NCI-H69 (cell line): ENCODE results near the gene LRRC8D.

Source experiments
- DNase-seq: peaks from one replicate; lab custom pipeline; 2025; lab: John Stamatoyannopoulos, UW

Gene LRRC8D

DNA sequence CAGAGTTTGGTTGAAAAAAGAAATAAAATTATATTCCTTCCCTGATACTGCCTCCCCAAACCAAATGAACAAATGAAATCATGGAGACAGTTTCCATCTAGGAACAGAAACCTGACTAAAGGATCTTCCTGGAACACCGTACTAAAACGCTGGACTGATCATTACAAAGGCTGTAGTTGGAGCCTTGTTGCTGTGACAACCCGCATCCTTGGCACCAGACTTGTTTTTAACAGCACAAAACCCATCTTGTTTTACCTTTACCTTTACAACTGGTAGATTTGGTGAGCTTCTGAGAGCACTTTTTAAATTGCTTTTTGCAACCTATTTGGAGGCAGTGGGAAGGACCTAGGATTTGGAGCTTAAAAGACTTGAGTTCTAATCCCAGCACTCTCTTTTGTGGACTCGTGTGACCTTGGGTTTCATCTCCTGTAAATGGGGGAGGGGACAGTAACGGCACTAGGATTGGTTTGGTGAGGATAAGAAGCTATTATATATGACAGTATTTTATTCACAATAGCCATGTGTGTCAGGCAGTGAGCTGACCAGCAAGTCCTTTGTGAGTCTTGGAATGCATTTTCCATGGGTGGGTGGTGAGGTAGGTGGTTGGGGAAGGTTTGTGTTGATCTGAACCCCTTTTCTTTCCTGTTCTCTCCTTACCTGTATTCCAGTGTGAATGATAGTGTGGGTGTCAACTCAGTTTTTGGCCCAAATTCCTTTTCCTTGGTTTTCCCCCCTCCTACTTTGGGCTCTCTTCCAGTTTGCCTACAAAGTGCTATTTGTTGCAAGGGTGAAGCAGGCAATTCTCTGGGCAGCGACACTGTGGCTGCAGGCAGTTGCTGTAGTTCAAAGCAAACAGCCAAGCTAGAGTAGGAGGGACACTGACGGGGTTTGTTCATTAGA is 12.6 kb downstream of the LRRC8D start:
- no peak for DNase-seq

DNA sequence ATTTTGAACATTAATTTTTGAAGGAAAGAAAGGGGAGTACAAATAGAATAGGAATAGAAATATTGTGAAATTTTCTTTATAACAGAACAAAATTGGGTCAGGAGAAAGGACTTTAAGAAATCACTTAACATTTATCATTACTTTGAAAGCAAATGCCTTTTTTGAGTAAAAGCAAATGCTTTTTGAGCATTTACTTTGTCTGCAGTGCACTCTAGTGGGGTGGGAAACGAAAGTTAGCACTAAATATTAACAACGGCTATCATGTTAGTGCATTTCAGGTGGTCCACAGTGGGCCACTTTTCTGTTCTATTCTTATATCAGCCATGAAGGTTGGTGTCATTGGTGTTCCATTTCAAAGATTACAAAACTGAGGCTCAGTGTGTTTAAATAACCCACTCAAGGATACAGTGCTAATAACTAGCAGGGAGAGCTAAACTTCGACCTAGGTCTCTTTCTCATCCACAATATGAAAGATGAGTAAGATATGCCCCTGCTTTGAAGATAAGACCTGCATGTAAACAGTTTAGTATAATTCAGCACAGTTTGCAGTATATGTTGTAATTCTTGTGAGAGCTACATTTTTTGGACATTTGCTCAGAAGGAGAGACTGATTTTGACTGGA is 13.4 kb downstream of the LRRC8D start:
- no peak for DNase-seq

DNA sequence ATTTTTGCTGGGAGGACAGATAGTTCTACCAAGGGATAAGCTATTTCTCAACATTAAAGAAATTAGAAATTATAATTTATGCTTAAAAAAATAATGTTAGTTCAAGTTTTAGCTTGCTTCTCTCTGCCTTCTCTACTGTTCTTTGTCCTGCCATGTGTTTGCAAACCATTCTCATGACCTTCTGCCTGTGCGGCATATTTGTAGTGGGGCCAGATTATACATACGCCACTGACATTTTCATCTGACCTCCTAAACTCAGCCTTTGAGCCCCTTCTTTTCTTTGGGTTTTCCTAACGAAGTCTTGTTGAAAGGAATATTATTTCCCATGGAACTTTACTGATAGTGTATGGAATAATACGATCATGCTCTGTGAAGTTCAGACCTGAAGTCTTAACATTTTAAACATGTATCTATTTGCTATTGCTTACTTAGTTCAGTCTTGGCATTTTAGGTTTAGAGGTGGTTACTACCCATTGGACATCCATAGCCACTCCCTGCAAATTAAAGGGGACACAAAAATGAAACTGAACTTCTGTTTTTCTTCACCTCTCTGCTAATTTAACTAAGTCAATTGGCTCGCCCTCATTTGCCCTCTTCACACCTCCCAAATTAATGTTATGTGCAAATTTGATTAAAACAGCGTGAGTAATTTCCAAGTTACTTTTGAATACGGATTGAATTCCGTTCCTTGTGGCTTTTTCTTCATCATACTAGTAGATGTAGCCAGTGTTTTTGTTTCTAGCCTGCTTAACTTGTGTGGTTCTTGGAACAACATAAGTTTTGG is 15.6 kb downstream of the LRRC8D start:
- no peak for DNase-seq

- DNase-seq, result no peak
Observed at GRCh38 chr1:89837036-89837481, 16.2 kb downstream of the LRRC8D start.

GRCh38 chr1:89837510-89837909 is 16.7 kb downstream of the LRRC8D start:
- DNase-seq, result no peak

GRCh38 chr1:89839516-89839915 is 18.7 kb downstream of the LRRC8D start:
- no peak for DNase-seq

DNA sequence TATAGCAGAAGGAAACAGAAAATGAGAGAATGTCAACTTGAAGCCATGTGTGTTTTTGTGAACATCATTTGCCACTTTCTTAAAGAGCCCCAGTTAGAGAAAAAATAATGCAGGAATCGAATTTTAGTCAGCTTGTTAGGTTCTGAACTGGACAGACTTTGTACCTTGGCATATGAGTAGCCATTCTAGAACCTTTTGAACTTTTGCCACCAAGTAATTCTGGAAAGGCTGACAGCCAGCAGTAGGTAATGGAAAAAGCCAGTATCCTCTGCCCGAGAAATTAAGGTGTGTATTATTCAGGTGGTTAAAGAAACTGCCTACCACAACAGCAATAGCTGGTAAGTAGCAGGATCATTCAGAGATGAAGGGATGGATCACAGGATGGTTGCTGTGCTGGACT is 20.7 kb downstream of the LRRC8D start:
- DNase-seq, result no peak

- peak; percentile 59 for DNase-seq
Observed at GRCh38 chr1:89842567-89843272, 21.9 kb downstream of the LRRC8D start.

DNA sequence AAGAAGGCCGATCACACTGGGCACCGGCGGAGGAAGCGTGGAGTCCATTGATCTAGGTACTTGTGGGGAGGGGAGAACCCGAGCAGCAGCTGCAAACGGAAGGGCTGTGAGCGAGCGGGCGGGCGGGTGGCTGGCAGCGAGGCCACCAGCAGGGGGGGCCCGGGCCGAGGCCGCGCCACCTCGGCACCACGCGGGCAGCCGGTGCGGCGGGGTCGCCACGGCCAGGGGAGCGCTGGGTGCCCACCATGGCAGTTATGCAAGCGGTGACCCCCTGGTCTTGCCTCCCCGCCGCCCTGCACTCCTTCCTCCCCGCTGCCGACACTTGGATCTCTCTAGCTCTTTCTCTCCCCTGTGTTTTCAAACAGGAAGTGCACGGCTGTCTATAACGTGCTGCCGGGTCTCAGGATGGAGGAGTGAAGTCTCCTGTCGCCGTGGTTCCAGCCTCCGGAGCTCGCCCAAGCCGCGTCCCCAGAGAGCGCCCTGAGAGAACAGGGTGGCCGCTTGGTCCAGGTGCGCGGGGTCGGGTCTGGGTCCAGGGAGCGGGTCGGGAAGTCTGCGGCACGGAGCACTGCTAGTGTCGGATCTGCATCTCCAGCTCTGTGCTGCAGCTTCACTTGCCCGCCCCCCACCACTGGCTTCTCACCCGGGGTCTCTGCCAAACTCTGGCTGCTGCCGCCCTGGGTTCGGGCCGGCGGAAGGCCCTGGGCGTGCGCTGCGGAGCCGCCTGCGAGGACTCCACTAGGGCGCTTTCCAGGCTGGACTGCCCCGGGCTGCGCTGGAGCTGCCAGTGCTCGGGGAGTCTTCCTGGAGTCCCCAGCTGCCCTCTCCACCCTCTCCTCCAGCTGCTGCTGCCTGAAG is 22.7 kb downstream of the LRRC8D start:
- peak; percentile 81 for DNase-seq

DNA sequence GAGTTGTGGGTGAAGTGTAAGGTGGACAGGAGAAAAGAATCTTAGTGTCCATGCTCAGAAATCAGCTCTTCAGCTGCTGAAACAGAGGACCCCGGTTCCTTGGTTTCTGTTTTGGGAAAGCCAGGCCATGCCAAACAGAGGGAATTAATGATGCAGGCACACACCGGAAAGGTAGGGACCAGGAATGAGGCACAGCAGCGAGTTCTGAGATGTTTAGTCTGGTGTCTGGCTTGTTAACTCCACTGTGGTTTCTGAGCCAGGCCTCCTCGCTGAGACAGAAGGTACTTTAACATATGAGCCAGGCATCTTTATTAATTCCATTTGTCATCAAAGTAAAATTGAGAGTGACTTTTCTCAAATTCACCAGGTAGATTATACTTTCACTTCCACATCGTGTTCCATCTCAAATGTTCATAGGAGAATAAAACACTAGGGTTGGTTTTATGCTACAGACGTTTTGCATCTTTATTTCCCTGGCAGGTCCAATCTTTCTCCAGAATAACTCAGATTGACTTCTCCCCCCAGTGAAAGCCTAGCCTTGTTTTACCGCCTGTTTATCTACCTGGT is 23.5 kb downstream of the LRRC8D start:
- DNase-seq, result no peak

DNA sequence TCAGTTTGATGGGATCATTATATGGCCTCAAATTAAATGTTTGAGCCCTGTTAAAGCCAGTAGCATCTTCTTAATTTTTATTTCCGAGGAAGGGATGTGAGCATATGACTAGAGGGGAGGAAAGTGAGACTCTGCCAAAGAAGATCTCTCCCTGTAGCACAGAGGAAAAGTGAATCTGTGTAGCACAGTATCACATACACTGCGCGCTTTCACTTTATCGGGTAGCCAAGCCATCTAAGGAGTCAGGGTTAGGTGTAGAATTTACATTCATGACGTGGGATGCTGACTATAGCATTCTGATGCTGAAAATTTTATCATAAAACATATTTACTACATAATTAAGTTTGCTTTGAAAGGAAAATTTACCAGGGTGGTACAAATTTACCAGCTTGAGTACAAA is 24.0 kb downstream of the LRRC8D start:
- DNase-seq, result no peak

DNA sequence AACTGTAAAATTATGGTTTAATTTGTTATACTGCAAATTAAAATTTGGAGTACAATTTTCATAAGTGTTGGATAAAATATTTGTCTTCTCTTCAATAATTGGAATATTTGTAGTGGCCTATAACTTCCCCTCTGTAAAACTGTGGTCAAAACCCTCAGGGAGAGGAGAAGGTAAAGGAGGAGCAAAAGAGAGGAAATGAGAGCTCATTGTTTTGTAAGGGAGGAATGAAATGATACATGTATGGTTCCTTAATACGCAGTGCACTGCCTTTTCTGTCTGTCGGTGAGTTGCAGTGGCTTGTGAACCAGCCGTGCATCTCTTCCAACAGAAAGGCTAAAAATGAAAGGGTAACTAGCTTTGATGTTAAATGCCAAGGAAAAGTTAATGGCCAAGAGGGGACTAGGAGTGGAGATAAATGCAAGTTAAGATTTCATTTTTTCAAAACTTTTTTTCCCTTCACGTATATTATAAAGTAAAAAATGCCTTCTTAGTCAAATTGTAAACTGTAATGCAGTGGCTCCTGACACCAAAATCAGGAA is 26.4 kb downstream of the LRRC8D start:
- no peak for DNase-seq

DNA sequence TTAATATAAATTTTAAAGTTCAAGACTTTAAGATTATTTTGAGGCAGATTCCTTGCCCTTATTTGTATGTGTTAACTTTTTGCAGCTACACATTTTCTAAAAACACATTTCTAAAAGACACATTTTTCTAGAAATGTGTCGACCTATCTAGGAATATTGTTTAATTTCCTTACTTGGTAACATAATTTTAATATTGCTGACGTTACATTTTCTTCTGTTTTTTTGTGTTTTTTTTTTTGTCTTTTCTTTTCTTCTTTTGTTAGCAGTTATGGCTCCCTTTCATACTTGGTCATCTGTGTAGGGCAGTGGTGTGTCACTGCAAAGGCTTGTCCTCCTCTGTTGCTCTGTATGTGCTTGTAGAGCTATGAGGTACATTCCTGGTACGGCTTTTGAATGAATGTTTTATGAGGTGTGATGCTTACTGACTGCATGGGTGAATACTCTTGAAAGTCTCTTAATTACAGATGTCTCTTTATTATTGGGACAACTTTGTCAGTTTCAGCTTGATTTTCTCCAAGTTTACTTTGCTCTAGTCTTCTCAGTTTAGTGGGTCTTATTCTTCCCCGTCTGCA is 30.1 kb downstream of the LRRC8D start:
- peak; percentile 3 for DNase-seq

GRCh38 chr1:89854140-89854539 is 33.3 kb downstream of the LRRC8D start:
- DNase-seq, result no peak

DNA sequence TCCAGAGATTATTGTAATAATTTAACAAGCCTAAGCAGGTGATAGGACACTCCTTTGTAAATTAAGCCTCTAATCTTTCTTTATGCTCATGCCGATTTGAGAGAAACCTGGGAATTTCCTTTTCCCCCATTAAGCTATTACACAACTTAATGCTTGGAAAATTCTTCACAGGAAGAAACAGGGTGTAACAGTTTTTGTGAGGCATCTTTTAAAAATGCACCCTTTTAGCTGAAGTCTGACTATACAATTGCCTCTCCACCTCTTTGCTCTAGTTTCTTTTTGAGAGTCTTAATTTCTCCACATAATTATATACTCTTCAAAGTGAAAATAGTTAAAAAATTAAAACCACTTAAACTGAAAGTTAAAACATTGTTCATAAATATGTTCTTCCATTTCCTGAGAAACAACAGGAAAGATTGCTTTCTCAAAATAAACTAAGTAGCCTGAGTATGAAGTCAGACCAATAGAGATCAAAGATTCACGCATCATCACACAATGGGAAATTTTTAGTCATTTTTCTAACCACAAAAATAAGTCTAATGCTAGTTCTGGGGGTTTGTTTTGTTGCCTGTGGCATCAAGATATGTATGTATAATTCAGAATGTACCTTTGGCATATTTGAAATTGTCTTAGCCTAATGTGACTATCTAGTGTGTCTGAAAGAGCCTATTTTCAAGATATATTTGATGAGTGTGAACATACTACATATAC is 34.7 kb downstream of the LRRC8D start:
- DNase-seq, result no peak

DNA sequence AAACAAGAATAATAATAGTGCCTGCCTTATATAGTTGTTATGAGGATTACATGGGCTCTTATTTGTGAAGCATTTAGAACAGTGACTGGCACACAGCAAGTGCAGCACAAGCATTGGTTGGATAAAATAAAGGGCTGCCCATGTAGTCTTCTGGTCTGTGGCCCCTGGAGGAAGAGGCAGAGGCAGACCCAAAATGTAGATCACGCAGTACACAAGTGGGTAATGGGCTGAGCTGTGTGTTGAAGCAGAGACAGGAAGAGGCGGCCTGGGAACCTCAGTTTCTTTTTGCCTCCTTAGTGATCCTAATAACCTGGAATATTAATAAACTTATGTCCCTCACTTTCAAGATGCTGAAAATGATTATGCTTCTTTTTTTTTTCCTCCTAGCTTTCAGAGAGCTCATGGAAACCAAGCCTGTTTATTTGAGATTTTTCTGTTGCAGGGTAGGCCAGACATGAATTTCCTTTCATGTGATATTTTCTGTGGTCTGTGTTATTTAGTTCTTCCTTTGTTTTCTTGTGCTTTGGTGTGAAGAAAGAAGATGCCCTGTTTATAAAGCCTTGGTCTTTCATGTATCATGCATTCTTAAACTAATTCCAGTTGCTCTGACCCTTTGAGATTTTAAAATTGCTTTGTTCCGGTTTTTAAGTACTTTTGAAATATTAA is 42.5 kb downstream of the LRRC8D start:
- no peak for DNase-seq

GRCh38 chr1:89865498-89866382 is 44.9 kb downstream of the LRRC8D start:
- no peak for DNase-seq

- no peak for DNase-seq
Observed at GRCh38 chr1:89866568-89866967, 45.7 kb downstream of the LRRC8D start.
